ENCODE results near the gene C4orf50. TPM values are rescaled to one million over a fixed set of nuclear protein-coding genes. Genes with fewer than 3 reads are reported as not detected.

C4orf50 gene
- total RNA-seq, 1 experiment from 2014 or later: not detected

- Histone ChIP-seq H3K4me3 (no peak overlapping the region), H3K4me1 (replicated peaks; ENCODE audit: insufficient read depth) (no peaks in the 10 kb centered on the region), H3K27me3 (ENCODE audit: insufficient read depth, low read depth) (no peaks in the 10 kb centered on the region), H3K27ac (no peak overlapping the region), H3K79me2 (ENCODE audit: low read depth) (no peaks in the 10 kb centered on the region), H3K4me2 (no peak overlapping the region), H3F3A (ENCODE audit: insufficient read depth, low read depth) (no peaks in the 10 kb centered on the region), H3K36me3 (ENCODE audit: low read depth) (no peaks in the 10 kb centered on the region), H2AFZ (no peak overlapping the region), H3K9me3 (ENCODE audit: insufficient read depth, low read depth) (no peaks in the 10 kb centered on the region), H3K9me2 (ENCODE audit: insufficient read depth) (no peaks in the 10 kb centered on the region), H4K20me1 (ENCODE audit: insufficient read depth) (no peaks in the 10 kb centered on the region)
- POLR2A ChIA-PET (ENCODE audit: unreplicated experiment): no interaction called here
- CTCF ChIA-PET: no interaction called here
- TF ChIP-seq CTCF (conservative IDR thresholded peaks at IDR 0.05): no peak
- no peak for TF ChIP-seq EZH2 (IDR thresholded peaks at IDR 0.05; ENCODE audit: low read depth)
- no TSS peak for BruUV-seq (replicated peaks)
- DNase-seq: no peak
- intact Hi-C loops (cut with micrococcal nuclease; ENCODE audit: unreplicated experiment): no loop called here
These were observed 134.3 kb downstream of the C4orf50 start for GRCh38 chr4:5883916-5884315.

GRCh38 chr4:5882947-5883346 lies 135.3 kb downstream of the C4orf50 start:
- no peak overlapping the region for H3K4me3 ChIP-seq
- ChIA-PET CTCF (no interaction called here), POLR2A (ENCODE audit: unreplicated experiment) (no interaction called here)
- H2AFZ ChIP-seq: no peak overlapping the region
- no peaks in the 10 kb centered on the region for H3F3A ChIP-seq (ENCODE audit: insufficient read depth, low read depth)
- intact Hi-C loops (cut with micrococcal nuclease; ENCODE audit: unreplicated experiment): no loop called here
- no TSS peak for BruUV-seq (replicated peaks)
- H3K4me1 ChIP-seq (replicated peaks; ENCODE audit: insufficient read depth): no peaks in the 10 kb centered on the region
- H3K79me2 ChIP-seq (ENCODE audit: low read depth): no peaks in the 10 kb centered on the region
- H3K27ac ChIP-seq: no peak overlapping the region
- no peaks in the 10 kb centered on the region for H3K9me3 ChIP-seq (ENCODE audit: insufficient read depth, low read depth)
- DNase-seq: no peak
- H3K4me2 ChIP-seq: no peak overlapping the region
- no peaks in the 10 kb centered on the region for H3K9me2 ChIP-seq (ENCODE audit: insufficient read depth)
- no peaks in the 10 kb centered on the region; the same call in 1 of the 2 replicates for H3K27me3 ChIP-seq (ENCODE audit: insufficient read depth, low read depth)
- TF ChIP-seq CTCF (conservative IDR thresholded peaks at IDR 0.05) (no peak), EZH2 (IDR thresholded peaks at IDR 0.05; ENCODE audit: low read depth) (no peak)
- no peaks in the 10 kb centered on the region for H3K36me3 ChIP-seq (ENCODE audit: low read depth)
- no peaks in the 10 kb centered on the region for H4K20me1 ChIP-seq (ENCODE audit: insufficient read depth)

GRCh38 chr4:5881340-5881739 lies 136.9 kb downstream of the C4orf50 start:
- H2AFZ ChIP-seq: no peak overlapping the region
- H3K9me3 ChIP-seq (ENCODE audit: insufficient read depth, low read depth): no peaks in the 10 kb centered on the region
- H4K20me1 ChIP-seq (ENCODE audit: insufficient read depth): no peaks in the 10 kb centered on the region
- H3K36me3 ChIP-seq (ENCODE audit: low read depth): no peaks in the 10 kb centered on the region
- ChIA-PET CTCF (no interaction called here), POLR2A (ENCODE audit: unreplicated experiment) (no interaction called here)
- H3K4me2 ChIP-seq: no peak overlapping the region
- no peak for TF ChIP-seq CTCF (conservative IDR thresholded peaks at IDR 0.05)
- no peak for TF ChIP-seq EZH2 (IDR thresholded peaks at IDR 0.05; ENCODE audit: low read depth)
- no peaks in the 10 kb centered on the region for H3K4me1 ChIP-seq (replicated peaks; ENCODE audit: insufficient read depth)
- H3F3A ChIP-seq (ENCODE audit: insufficient read depth, low read depth): no peaks in the 10 kb centered on the region
- H3K27ac ChIP-seq: no peak overlapping the region
- no peaks in the 10 kb centered on the region for H3K9me2 ChIP-seq (ENCODE audit: insufficient read depth)
- no peak overlapping the region for H3K4me3 ChIP-seq
- no peaks in the 10 kb centered on the region for H3K79me2 ChIP-seq (ENCODE audit: low read depth)
- BruUV-seq (replicated peaks): no TSS peak
- no peak for DNase-seq
- H3K27me3 ChIP-seq (ENCODE audit: insufficient read depth, low read depth): no peaks in the 10 kb centered on the region; the same call in 1 of the 2 replicates
- intact Hi-C loops (cut with micrococcal nuclease; ENCODE audit: unreplicated experiment): no loop called here

All from PC-9 (cell line).